Stimulated activated naive B cell treated with anti-CD40 and anti-IgM and Interleukin-4, amounts not matched to agents 10 μg/mL and 1 μg/mL and 100 μg/mL, for 72 hours (primary cell): ENCODE data around the gene JAG2.
A peak's percentile ranks its signal among the peaks of the same experiment; 100 is the strongest.

Experiments
- ATAC-seq, 2 donors: fragments of 150-1000 bp; cut with Tn5 transposase; replicated peaks; 2 replicates each; pipeline ENCODE4 v1.10.0; 2021; ENCODE audit warnings: moderate library complexity in 1 of 2
- DNase-seq: peaks from one replicate; pipeline ENCODE4 v3.0.0; 2021
- H3K27ac Mint-ChIP-seq: one replicate; pipeline ENCODE4 v1.8.0; 2022; ENCODE audit warnings: mild to moderate bottlenecking, mixed read lengths
- H3K27me3 Mint-ChIP-seq, 2 donors: one replicate each; pipeline ENCODE4 v1.8.0; 2022; ENCODE audit warnings: mixed read lengths in 2 of 2
- H3K36me3 Mint-ChIP-seq, 2 donors: one replicate each; pipeline ENCODE4 v1.8.0; 2022; ENCODE audit warnings: mixed read lengths in 2 of 2, mild to moderate bottlenecking in 1 of 2
- H3K4me1 Mint-ChIP-seq, 2 donors: one replicate each; pipeline ENCODE4 v1.8.0; 2022; ENCODE audit warnings: mixed read lengths in 2 of 2, mild to moderate bottlenecking in 1 of 2
- H3K4me3 Mint-ChIP-seq, 2 donors: one replicate each; pipeline ENCODE4 v1.8.0; 2022; ENCODE audit warnings: mild to moderate bottlenecking in 2 of 2, mixed read lengths in 2 of 2, moderate library complexity in 1 of 2
- H3K9me3 Mint-ChIP-seq, 2 donors: one replicate each; pipeline ENCODE4 v1.8.0; 2022; ENCODE audit warnings: mixed read lengths in 2 of 2, mild to moderate bottlenecking in 1 of 2

Gene JAG2

DNA sequence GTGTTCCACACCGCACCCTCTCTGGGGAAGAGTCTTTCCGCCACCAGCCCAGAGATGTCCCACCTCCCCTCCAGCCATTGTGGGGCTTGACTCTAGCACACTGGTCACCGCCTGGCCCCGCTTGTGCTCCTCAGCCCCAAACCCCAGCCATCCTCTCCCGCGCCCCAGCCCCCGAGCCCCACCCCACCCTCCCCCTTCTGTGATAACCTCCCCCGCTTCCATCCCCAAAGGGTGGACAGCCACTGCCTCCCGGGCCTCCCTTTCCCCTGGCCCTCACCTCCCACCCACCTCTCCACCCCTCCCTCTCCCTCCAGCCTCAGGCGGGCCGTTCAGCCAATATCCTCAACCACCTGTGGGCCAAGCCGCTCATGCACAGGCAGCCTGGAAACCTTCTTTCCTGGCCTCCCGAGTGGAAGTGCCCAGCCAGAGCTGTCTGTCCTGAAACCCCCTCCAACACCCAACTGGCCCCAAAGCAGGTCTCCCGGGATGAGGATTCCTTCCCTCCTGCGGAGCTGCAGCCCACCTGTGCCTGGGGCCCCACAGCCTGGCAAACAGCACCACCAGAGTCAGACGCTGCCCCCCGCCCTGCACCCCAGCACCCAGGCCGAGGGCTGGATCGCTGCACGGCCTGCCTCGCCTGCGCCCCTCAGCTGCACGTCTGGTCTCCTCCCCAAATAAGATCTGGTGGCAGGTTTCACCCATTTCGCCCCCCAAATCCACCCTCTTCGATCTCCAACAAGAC lies 39.6 kb upstream of the JAG2 start:
- Mint-ChIP-seq H3K4me3 (no peak overlapping the region), H3K27me3 (peaks cover 0 to 8% of the 10 kb centered on the region in 2 donors), H3K27ac (peak overlapping the region; percentile 47), H3K9me3 (no peaks in the 10 kb centered on the region), H3K4me1 (peaks cover 11 to 24% of the 10 kb centered on the region in 2 donors), H3K36me3 (peaks cover 5 to 18% of the 10 kb centered on the region in 2 donors)
- DNase-seq (no peak), ATAC-seq (no peak)

DNA sequence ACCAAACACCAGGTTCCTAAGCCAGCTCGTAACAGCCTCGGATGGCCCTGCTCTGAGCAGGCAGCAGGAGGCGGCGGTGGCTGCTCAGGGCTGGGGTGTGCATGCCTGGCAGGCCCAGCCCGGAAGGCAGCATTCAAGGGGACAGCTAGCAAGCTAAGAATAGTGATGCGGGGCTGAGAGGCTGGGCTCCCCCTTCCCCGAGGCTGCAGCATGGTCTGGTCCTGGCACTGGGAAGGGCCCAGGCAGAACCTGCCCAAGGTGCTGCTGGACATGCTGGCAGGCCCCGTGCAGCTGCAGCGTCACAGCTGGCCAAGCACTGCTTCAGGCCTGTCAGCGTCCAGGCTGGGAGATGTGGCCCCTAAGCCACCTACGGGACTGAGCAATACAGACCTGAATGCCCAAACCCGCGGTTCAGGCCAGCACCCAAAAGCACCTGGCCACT lies 38.9 kb upstream of the JAG2 start:
- DNase-seq = no peak
- peaks cover 4 to 14% of the 10 kb centered on the region in 2 donors for H3K36me3 Mint-ChIP-seq
- H3K27ac Mint-ChIP-seq = no peak overlapping the region
- no peaks in the 10 kb centered on the region for H3K9me3 Mint-ChIP-seq
- peaks cover 11 to 31% of the 10 kb centered on the region in 2 donors for H3K4me1 Mint-ChIP-seq
- no peak for ATAC-seq
- H3K4me3 Mint-ChIP-seq = no peak overlapping the region
- peaks cover 0 to 8% of the 10 kb centered on the region in 2 donors for H3K27me3 Mint-ChIP-seq

DNA sequence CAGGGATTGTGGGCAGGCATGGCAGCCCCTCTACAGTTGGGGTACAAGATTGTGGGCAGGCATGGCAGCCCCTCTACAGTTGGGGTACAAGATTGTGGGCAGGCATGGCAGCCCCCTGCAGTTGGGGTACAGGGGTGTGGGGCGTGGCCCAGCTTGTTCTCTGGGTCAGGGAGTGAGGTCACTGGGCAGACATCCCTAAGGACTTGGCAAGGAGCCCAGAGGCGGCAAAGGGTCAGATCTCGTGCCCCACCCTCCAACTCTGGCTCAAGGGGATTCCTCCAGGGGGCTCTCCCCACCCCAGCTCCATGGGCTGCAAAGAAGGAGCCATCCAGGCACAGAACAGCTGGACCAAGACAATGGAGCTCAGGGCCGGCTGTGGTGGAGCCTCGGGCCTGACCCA lies 38.3 kb upstream of the JAG2 start:
- Mint-ChIP-seq H3K36me3 (peaks cover 3 to 8% of the 10 kb centered on the region in 2 donors), H3K9me3 (no peaks in the 10 kb centered on the region), H3K27me3 (peaks cover 0 to 8% of the 10 kb centered on the region in 2 donors), H3K4me3 (no peak overlapping the region), H3K4me1 (peaks cover 17 to 37% of the 10 kb centered on the region in 2 donors), H3K27ac (no peak overlapping the region)
- no peak for ATAC-seq
- DNase-seq = no peak

DNA sequence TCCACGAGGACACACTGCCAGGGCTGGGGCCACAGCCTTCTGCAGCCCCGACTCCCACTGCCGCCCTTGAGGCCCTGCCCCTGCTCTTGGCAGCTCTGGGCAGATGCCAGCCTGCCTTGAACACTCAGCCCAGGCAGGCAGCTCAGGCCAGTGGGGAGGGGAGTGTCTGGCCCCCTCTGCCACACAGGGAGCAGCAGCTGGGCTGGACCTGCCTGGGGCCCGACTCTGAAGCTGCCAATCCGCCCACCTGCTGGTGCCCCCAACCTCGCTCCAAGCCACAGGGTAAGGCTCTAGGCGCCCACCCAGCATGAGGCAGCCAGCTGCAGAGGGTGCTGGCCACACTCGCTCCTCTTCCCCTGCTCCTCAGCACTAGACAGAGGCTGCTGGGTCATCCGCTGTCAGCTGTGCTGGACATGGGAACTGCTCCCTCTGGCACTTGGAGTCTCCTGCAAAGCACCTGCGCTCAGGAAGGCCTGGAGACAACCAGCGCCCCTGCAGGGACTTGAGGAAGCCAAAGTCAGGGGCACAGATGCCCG lies 37.2 kb upstream of the JAG2 start:
- peaks cover 3 to 4% of the 10 kb centered on the region in 2 donors for H3K36me3 Mint-ChIP-seq
- no peaks in the 10 kb centered on the region for H3K9me3 Mint-ChIP-seq
- peaks cover 21 to 44% of the 10 kb centered on the region in 2 donors for H3K4me1 Mint-ChIP-seq
- no peak for DNase-seq
- no peak overlapping the region for H3K4me3 Mint-ChIP-seq
- peaks cover under 1 to 10% of the 10 kb centered on the region in 2 donors for H3K27me3 Mint-ChIP-seq
- no peak for ATAC-seq
- no peak overlapping the region for H3K27ac Mint-ChIP-seq

DNA sequence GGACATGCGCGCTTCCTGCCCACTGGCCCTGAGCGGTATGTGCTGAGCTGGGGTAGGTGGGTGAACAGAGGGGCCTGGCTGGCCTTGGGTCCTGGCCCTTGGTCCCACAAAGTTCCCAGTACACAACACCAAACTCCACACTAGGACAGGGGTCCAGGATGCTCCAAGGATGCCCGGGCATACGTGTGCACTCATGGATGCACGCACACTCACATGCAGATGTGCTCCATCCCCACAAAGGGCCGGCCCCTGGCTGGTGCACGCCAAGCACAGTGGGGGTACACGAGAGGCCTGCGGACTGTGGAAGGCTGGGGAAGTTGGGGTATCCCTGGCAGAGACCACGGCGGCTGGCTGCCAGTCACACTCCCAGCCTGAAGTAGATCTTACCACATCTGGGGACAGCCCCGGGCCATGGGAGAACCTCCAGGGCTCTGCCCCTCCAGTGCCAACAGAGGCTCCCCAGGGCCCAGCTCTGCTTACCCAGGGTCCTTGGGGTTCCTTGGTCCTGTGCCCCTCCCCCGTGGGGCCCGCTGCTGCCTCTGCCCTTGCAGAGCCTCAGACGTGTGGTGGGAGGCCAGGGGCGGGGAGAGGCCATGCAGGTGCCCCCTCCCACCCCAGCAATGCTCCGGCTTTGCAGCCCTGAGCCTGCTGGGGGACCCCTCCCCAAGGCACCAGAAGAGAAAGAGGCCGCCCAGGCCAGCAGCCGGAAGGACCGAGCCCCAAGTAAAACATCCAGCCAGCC lies 36.5 kb upstream of the JAG2 start:
- H3K27ac Mint-ChIP-seq = no peak overlapping the region
- no peak overlapping the region for H3K4me3 Mint-ChIP-seq
- ATAC-seq (no peak), DNase-seq (no peak)
- H3K4me1 Mint-ChIP-seq = peaks cover 22 to 44% of the 10 kb centered on the region in 2 donors
- no peaks in the 10 kb centered on the region for H3K9me3 Mint-ChIP-seq
- peaks cover under 1 to 2% of the 10 kb centered on the region in 2 donors for H3K36me3 Mint-ChIP-seq
- H3K27me3 Mint-ChIP-seq = peaks cover 7 to 16% of the 10 kb centered on the region in 2 donors

DNA sequence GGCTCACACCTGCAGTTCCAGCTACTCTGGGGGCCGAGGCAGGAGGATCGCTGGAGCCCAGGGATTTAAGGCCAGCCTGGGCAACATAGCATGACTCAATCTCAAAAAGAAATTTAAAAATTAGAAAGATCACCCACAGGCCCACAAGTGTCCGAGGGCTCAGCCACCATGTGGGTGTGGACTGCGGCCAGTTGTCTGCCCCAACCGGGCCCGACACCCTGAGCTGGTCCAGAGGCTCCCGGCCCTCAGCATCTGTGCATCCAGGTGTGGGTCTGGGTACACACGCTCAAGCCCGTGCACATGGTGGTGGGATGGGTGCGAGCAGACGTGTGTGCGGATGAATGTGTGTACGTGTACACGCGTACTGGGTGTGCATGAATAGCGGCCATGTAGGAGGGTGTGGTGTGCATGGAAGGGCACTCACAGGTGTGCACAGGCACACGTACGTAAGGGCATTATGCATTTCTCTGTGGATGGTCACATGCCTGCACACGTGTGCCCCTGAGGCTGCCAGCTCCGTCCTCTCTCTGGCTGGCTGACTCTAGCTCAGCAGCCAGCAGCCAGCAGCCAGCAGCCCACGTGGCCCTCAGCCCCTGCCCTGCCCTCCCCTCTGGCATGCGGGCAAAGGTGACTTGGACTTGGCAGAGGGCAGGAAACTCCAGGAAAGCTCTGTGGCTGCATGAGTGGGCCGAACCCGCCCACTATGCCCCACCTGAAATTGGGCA lies 35.8 kb upstream of the JAG2 start:
- Mint-ChIP-seq H3K4me3 (no peak overlapping the region), H3K4me1 (peaks cover 25 to 44% of the 10 kb centered on the region in 2 donors), H3K9me3 (no peaks in the 10 kb centered on the region), H3K27me3 (peaks cover 14 to 24% of the 10 kb centered on the region in 2 donors), H3K36me3 (no peaks in the 10 kb centered on the region), H3K27ac (peak overlapping the region; percentile 37)
- ATAC-seq (peak in 1 of 2 donors; percentile 14), DNase-seq (no peak)

DNA sequence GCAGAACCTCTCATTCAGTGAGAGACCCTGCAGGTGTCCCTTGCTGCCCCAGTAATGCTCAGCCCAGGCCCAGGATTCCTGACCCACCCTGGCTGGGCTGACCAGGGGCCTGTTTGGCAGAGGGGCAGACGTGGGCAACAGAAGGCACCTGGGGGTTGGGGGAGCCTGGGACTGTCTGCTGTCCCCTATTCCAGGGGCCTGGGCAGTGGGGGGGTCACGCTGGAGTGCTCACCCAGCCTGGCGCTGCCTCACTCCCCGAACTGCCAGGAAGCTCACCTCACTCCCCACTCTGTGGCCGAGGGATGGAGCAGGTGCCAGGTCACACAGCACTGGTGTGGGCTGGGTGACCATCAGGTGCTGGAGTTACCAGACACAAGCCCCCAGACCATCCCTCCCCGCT lies 35.1 kb upstream of the JAG2 start:
- ATAC-seq = no peak
- peaks cover 26 to 44% of the 10 kb centered on the region in 2 donors for H3K4me1 Mint-ChIP-seq
- H3K9me3 Mint-ChIP-seq = no peaks in the 10 kb centered on the region
- peaks cover 21 to 30% of the 10 kb centered on the region in 2 donors for H3K27me3 Mint-ChIP-seq
- no peaks in the 10 kb centered on the region for H3K36me3 Mint-ChIP-seq
- no peak for DNase-seq
- H3K27ac Mint-ChIP-seq = no peak overlapping the region
- no peak overlapping the region for H3K4me3 Mint-ChIP-seq

DNA sequence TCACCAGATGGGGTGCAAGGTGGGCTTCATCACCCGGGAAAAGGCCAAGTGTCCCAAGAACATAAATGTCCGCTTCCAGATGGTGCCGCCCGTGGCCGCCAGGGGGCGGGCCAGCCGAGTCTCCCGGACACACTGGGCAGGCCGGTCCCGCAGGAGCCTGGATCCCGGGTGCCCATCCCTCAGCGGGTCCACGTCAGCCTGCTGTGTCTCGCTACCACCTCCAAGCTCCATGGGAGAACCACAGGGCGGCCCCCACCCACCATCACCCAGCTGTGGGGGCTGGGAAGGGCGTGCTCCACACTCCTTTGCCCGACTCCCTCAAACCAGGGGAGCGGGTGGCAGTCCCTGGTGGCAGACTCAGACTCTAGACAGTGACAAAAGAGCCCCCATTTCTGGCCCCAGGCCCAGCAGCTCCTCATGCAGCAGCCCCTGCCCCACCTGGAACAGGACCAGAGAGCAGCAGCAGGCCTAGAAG lies 34.5 kb upstream of the JAG2 start:
- H3K9me3 Mint-ChIP-seq = no peaks in the 10 kb centered on the region
- H3K4me1 Mint-ChIP-seq = peaks cover 26 to 44% of the 10 kb centered on the region in 2 donors
- H3K27me3 Mint-ChIP-seq = peaks cover 25 to 36% of the 10 kb centered on the region in 2 donors
- peak overlapping the region; percentile 42 for H3K27ac Mint-ChIP-seq
- H3K36me3 Mint-ChIP-seq = no peaks in the 10 kb centered on the region
- ATAC-seq = peak; percentile 24 to 35
- H3K4me3 Mint-ChIP-seq = no peak overlapping the region
- DNase-seq = no peak

DNA sequence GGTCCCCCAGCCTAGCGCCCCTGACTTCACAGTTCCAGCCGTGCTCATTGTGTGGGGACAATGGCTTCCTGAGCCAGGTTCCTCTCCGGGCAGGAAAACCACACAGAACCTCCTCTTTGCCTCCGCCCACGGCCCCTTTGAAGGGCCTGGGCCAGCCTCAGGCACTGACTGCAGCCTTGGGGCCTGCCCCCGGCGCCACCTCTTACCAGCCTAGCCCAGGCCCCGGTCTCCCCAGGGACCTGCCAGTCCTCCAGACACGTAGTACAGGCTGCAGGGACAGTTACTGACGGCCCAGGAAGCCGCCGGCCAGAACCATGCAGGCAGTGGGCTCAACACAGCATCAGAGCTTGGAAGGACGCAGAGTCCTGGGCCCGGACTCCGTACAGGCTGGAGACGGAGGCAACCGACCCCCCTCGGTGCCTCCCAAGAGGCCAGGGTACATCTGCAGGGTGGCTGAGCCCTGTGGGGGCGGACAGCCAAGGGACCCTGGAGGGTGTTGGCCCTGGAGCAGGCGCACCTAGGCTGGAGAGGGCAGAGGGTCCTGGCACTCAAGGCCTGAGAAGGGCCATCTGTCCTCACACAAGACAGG lies 33.4 kb upstream of the JAG2 start:
- DNase-seq (peak; percentile 75), ATAC-seq (peak; percentile 80 to 83)
- Mint-ChIP-seq H3K27me3 (peaks cover 27 to 46% of the 10 kb centered on the region in 2 donors), H3K36me3 (no peaks in the 10 kb centered on the region), H3K9me3 (no peaks in the 10 kb centered on the region), H3K4me1 (peaks cover 30 to 50% of the 10 kb centered on the region in 2 donors), H3K27ac (peak overlapping the region; percentile 56), H3K4me3 (peak overlapping the region; percentile 46 to 50)

DNA sequence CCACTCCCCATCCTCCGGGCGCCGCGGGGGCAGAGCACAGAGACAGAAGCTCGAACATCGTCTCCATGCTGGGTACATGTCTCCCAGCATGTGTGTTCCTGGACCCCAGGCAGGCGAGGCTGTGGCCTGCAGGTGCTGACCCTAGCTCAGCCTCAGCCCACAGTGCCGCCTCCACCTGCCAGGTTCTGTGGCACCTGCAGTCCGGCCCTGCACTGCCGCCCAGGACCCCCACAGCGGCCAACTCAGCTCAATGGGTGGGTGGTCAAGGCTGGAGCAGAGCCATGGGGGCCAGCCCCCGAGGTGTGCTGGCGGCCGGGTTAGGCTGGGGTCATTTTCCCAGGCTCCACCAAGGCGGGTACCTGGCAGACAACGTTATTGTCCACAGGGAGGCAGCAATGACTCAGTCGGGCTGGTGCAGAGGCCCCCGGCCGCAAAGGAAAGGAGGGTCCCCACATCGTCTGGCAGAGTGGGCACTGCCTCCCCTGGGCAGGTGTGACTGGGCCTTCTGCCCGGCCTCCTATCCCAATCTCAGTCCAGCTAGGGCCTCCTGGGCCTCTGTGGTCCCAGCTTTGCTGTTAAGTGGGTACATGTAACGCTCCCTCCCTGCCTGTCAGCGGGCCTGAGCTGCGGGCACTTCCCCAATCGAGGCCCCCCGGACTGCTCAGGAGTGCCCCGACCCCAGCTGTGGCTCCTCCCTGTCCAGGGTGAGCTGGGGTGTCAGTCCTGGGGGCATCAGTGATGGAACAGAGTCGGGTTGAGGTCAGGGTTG lies 32.8 kb upstream of the JAG2 start:
- Mint-ChIP-seq H3K27ac (peak overlapping the region; percentile 56), H3K4me3 (peak overlapping the region; percentile 46 to 50), H3K36me3 (no peaks in the 10 kb centered on the region), H3K27me3 (peaks cover 27 to 46% of the 10 kb centered on the region in 2 donors), H3K9me3 (no peaks in the 10 kb centered on the region), H3K4me1 (peaks cover 26 to 53% of the 10 kb centered on the region in 2 donors)
- no peak for DNase-seq
- peak; percentile 37 for ATAC-seq

DNA sequence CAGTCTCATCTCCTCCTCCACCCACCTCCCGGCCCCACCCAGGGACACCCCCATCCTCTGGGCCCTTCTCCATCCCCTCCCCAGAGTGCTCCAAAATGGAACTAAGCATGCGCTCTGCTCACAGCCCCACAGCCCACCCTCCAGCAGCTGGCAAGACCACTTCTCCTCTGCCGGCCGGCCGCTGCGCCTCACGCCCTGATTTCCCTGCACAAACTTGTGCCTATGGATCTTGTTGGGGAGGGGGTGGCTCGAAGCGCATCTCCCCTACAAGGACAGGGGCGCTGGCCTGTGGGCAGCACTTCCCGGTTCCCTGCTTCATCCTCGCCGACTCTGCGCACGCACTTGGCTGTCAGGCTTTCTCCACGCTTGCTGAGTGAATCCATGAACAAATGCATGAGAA lies 32.1 kb upstream of the JAG2 start:
- Mint-ChIP-seq H3K27me3 (peaks cover 32 to 52% of the 10 kb centered on the region in 2 donors), H3K36me3 (no peaks in the 10 kb centered on the region), H3K4me3 (no peak overlapping the region), H3K9me3 (no peaks in the 10 kb centered on the region), H3K27ac (no peak overlapping the region), H3K4me1 (peaks cover 32 to 56% of the 10 kb centered on the region in 2 donors)
- DNase-seq = no peak
- ATAC-seq = no peak

DNA sequence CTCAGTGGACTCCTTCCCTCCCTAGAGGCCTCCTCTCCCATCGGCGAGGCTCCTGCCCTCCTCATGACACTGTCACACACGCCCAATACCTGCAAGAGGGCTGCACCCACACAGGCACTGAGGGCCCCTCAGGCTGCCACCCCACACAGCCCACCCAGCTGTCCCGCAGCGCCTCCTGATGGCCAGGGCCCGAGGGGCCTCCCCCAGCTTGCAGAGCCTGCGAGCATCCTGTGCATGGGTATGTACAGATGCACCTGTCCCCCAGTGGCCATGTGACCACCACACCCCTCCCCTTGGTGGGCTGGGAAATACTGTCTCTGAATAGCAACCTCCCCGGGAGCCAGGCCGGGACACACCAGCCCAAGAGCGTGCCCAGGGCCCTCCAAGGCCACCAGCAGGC lies 31.5 kb upstream of the JAG2 start:
- H3K4me1 Mint-ChIP-seq = peaks cover 33 to 55% of the 10 kb centered on the region in 2 donors
- DNase-seq (no peak), ATAC-seq (no peak)
- H3K36me3 Mint-ChIP-seq = no peaks in the 10 kb centered on the region
- no peak overlapping the region for H3K4me3 Mint-ChIP-seq
- H3K27me3 Mint-ChIP-seq = peaks cover 36 to 58% of the 10 kb centered on the region in 2 donors
- no peaks in the 10 kb centered on the region for H3K9me3 Mint-ChIP-seq
- no peak overlapping the region for H3K27ac Mint-ChIP-seq

DNA sequence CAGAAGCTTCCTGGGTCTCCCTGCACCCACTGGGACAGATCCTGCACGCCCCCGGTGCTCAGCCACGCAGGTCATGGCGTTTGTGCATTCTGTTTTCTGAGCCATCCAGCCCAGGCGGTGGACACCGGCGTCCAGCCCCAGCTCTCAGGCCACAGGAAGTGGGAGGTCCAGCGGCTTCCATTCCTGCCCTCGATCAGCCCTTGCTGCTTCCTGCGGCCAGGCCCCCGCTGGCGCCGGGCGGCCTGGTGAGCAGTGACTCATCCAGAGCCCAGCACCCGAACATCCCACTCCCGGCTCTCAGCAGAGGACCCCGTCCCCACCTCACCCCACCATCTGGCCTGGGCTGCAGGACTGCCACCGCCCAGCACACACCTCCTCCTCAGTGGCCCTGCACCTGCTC lies 30.5 kb upstream of the JAG2 start:
- Mint-ChIP-seq H3K9me3 (no peaks in the 10 kb centered on the region), H3K4me3 (no peak overlapping the region), H3K27ac (peak overlapping the region; percentile 42), H3K4me1 (peaks cover 35 to 53% of the 10 kb centered on the region in 2 donors), H3K36me3 (no peaks in the 10 kb centered on the region), H3K27me3 (peaks cover 45 to 61% of the 10 kb centered on the region in 2 donors)
- ATAC-seq (no peak), DNase-seq (no peak)
